ENCODE measurements around the gene PIP4P1. TPM values are rescaled to one million over a fixed set of nuclear protein-coding genes. Genes with fewer than 3 reads are reported as not detected.

PIP4P1 gene
- total RNA-seq, 1 donor from 2014 or later = 33.7 TPM

DNA sequence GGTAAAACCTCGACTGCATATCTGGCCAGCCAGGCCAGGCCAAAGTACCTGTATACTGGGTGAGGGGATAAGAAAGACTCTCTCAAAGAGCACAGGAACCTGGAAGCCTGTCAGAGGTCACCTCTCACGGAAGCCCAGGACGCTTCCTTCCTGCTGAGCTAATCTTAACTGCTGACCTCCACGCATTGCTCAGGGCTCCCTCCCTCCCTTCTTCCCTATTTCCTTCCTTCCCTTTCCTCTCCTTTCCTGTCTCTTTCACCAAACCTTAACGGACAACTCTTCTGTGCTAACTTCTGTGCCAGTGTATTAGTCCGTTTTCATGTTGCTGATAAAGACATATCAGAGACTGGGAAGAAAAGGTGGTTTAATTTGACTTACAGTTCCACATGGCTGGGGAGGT is 29.3 kb upstream of the PIP4P1 start:
- peak overlapping the region; percentile 60 for H3K27ac Mint-ChIP-seq
- DNase-seq (ENCODE audit: low spot score) = no peak
- H3K27me3 Mint-ChIP-seq (ENCODE audit: low read depth) = no peaks in the 10 kb centered on the region
- H3K9me3 Mint-ChIP-seq = no peaks in the 10 kb centered on the region
- no peaks in the 10 kb centered on the region for H3K36me3 Mint-ChIP-seq (ENCODE audit: low read depth)
- intact Hi-C loops (cut with micrococcal nuclease) = loop anchor here (2.0 kb wide), 1 partner anchor 14 kb away; no protein-coding TSS in a partner anchor
- peaks cover 64% of the 10 kb centered on the region for H3K4me1 Mint-ChIP-seq (ENCODE audit: low read depth)
- H3K4me3 Mint-ChIP-seq (ENCODE audit: low read depth) = no peak overlapping the region

DNA sequence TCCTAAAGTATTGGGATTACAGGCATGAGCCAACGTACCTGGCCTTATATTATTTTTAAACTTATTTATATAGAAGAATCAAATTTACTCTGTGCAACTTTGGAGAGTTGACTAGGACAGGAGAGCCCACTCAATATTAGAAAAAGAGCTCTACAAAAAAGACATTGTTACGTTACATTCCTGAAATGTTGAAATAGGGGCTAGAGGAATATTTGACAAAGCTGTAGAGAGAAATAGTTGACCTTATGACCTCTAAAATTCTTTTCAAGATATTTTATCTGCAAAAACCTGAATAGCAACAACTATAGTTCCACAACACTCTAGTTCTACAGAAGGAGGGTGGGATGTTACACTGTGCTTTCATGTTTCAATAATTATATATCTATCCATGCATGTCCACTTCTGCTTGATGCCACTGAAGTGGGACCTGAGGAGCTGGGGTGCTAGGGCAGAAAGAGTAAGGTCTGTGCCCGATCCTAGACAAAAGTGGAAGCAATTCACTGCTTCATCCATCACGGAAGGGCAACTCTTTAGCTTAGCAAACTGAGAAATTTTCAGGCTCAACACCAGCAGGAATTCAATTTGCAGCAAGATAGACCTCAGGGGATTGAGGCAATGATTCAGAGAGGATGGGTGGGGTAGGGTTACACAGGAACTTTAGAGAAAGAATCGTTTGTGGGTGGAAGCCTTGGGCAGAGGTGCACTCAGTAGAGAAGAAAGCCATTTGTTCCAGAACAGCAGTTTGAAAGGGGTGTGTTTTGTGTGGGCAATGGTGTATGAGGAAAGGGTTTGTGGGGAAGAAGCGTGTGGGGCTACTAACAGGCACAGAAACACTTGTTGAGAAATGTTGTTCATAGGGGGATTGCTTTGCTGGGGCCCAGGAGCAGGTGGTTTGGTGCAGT is 28.1 kb upstream of the PIP4P1 start:
- peak overlapping the region; percentile 62 for H3K27ac Mint-ChIP-seq
- no peak for DNase-seq (ENCODE audit: low spot score)
- intact Hi-C loops (cut with micrococcal nuclease) = no loop called here
- H3K27me3 Mint-ChIP-seq (ENCODE audit: low read depth) = no peaks in the 10 kb centered on the region
- peaks cover 57% of the 10 kb centered on the region for H3K4me1 Mint-ChIP-seq (ENCODE audit: low read depth)
- H3K9me3 Mint-ChIP-seq = no peaks in the 10 kb centered on the region
- peak overlapping the region; percentile 30 for H3K4me3 Mint-ChIP-seq (ENCODE audit: low read depth)
- no peaks in the 10 kb centered on the region for H3K36me3 Mint-ChIP-seq (ENCODE audit: low read depth)

DNA sequence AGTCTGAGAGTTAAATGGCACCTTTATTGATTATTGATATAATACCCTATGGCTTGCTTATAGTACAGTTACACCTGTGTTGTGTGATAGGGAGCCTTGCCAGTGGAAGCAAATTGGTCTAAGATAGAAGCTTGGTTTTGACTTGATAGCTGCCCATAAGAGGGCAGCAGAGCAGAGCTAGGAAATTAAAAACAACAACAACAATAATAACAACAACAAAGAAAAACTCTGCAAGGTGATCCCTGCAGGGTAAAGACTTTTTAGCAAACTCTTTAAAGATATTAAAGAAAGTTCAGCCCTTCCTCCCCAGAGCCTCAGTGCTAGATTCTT is 26.1 kb upstream of the PIP4P1 start:
- H3K36me3 Mint-ChIP-seq (ENCODE audit: low read depth) = no peaks in the 10 kb centered on the region
- peaks cover 48% of the 10 kb centered on the region for H3K4me1 Mint-ChIP-seq (ENCODE audit: low read depth)
- no peaks in the 10 kb centered on the region for H3K27me3 Mint-ChIP-seq (ENCODE audit: low read depth)
- no peak overlapping the region for H3K4me3 Mint-ChIP-seq (ENCODE audit: low read depth)
- no peak overlapping the region for H3K27ac Mint-ChIP-seq
- intact Hi-C loops (cut with micrococcal nuclease) = no loop called here
- H3K9me3 Mint-ChIP-seq = no peaks in the 10 kb centered on the region
- no peak for DNase-seq (ENCODE audit: low spot score)

DNA sequence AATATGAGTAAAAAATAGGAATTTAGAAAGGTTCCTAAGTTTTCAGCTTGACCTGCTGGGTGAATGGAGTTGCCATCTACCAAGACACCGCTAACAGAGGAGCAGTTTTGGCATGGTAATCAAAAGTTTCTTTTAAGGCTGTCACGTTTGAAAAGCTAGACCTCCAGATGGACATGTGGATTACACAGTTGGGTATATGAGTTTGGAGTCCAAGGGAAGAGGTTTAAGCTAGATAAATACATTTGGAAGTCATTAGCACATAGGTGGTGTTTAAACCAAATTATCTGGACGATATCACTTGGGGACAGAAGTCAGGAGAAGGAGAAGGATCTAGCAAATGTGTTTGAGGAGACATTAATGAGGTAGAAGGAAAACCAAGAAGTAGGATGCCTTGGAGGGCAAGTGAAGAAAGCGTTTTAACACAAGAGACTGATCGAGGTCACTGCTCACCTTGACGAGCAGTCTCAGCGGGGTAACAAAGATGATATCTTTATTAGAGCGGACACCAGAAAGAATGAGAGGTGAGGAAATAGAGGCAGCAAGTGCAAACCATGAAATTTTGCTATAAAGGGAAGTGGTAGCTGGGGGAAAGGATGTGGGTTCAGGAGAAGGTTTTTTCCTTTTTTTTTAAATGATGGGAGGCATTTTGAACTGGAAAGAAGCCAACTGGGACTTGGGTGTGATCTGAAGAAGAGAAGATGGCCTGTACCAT is 25.6 kb upstream of the PIP4P1 start:
- H3K27me3 Mint-ChIP-seq (ENCODE audit: low read depth) = no peaks in the 10 kb centered on the region
- intact Hi-C loops (cut with micrococcal nuclease) = no loop called here
- no peak for DNase-seq (ENCODE audit: low spot score)
- H3K27ac Mint-ChIP-seq = no peak overlapping the region
- peaks cover 45% of the 10 kb centered on the region for H3K4me1 Mint-ChIP-seq (ENCODE audit: low read depth)
- no peak overlapping the region for H3K4me3 Mint-ChIP-seq (ENCODE audit: low read depth)
- no peaks in the 10 kb centered on the region for H3K9me3 Mint-ChIP-seq
- H3K36me3 Mint-ChIP-seq (ENCODE audit: low read depth) = no peaks in the 10 kb centered on the region

DNA sequence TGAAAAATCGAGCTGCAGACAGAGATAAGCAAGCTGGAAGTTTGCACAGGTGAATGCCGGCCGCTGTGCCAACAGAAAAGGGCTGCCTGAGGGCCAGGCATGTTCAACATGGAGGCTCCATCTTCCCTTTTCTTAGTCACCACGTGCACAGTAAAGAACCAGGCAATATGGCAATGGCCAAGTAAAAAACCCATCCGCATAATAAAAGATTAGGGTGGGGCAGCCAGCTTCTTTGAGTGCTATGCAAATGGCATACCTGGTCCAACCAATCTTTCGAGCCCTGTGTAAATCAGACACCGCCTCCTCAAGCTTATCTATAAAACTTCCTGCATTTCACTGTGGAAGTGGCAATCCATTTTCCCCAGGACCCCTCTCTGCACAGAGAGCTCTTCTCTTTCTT is 24.7 kb upstream of the PIP4P1 start:
- H3K27ac Mint-ChIP-seq = no peak overlapping the region
- H3K27me3 Mint-ChIP-seq (ENCODE audit: low read depth) = no peaks in the 10 kb centered on the region
- peaks cover 38% of the 10 kb centered on the region for H3K4me1 Mint-ChIP-seq (ENCODE audit: low read depth)
- H3K36me3 Mint-ChIP-seq (ENCODE audit: low read depth) = no peaks in the 10 kb centered on the region
- no peak overlapping the region for H3K4me3 Mint-ChIP-seq (ENCODE audit: low read depth)
- intact Hi-C loops (cut with micrococcal nuclease) = no loop called here
- no peak for DNase-seq (ENCODE audit: low spot score)
- no peaks in the 10 kb centered on the region for H3K9me3 Mint-ChIP-seq

DNA sequence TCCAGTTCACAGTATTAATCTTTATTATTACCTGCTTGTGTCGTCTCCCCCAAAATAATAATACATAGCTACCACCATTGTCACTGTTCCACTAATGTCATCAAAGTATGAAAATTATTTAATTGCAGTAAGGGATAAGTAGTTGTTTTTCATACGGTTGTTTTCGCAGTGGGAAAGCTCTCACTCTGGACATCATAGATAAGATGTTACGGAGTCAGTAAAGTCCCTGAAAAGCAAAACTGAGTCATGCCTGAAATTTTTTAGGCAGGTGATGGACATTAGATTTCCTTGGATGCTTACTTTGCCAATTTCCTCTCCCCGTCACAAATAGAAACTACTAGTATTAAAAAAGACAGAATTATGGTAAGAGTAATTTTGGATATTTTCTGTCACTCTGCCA is 21.1 kb upstream of the PIP4P1 start:
- Mint-ChIP-seq H3K27ac (no peak overlapping the region), H3K36me3 (ENCODE audit: low read depth) (peaks cover 20% of the 10 kb centered on the region), H3K4me1 (ENCODE audit: low read depth) (peaks cover 15% of the 10 kb centered on the region), H3K4me3 (ENCODE audit: low read depth) (no peak overlapping the region), H3K9me3 (no peaks in the 10 kb centered on the region), H3K27me3 (ENCODE audit: low read depth) (no peaks in the 10 kb centered on the region)
- intact Hi-C loops (cut with micrococcal nuclease) = no loop called here
- DNase-seq (ENCODE audit: low spot score) = no peak

DNA sequence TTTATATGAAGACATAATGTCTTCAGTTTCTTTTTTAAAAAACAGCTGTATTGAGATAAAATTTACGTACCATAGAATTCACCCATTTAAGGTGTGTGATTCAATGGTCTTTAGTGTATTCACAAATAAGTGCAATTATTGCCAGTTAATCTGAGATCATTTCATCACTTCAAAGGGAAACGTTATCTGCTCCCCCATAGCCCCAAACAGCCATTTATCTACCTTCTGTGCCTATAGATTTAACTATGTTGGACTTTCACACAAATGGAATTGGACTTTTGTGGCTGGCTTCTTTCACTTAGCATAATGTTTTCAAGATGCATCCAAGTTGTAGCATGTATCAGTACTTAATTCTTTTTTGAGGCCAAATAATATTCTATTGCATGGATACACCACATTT is 17.7 kb upstream of the PIP4P1 start:
- intact Hi-C loops (cut with micrococcal nuclease) = no loop called here
- no peak for DNase-seq (ENCODE audit: low spot score)
- Mint-ChIP-seq H3K4me3 (ENCODE audit: low read depth) (no peak overlapping the region), H3K27me3 (ENCODE audit: low read depth) (no peaks in the 10 kb centered on the region), H3K4me1 (ENCODE audit: low read depth) (peaks cover 29% of the 10 kb centered on the region), H3K27ac (no peak overlapping the region), H3K9me3 (no peaks in the 10 kb centered on the region), H3K36me3 (ENCODE audit: low read depth) (peaks cover 55% of the 10 kb centered on the region)

DNA sequence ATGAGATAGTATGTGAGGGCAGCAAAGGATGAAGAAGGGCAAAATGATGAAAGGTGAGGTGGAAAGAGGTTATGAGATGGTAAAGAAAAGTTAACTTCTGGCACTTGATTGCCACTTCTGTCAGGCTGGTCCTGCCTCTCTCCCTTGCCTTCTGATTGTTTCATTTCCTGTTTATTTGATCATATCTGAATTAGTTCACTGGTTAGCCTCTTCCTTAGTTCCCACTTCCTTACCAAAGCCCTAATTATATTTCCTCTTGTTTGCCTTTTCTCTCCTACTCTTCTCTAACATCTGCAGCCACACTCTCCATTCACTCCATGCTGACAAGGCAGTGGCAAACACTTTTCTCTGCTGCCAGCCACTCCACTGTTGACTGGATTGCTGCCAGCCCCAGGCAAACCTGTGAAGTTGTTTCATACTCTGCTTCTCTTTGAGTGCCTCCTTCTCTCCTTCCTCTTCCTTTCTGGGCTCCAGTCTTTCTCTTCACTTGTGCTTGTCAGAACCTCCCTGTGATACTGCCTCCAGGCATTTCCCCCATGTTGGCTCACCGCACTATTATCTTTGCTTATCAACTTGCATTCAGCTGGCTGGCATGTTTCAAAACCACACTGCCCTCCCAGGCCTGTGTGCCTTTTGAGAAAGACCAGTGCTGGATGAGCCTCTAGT is 16.1 kb upstream of the PIP4P1 start:
- DNase-seq (ENCODE audit: low spot score) = no peak
- H3K27me3 Mint-ChIP-seq (ENCODE audit: low read depth) = no peaks in the 10 kb centered on the region
- H3K4me1 Mint-ChIP-seq (ENCODE audit: low read depth) = peaks cover 36% of the 10 kb centered on the region
- no peaks in the 10 kb centered on the region for H3K9me3 Mint-ChIP-seq
- H3K4me3 Mint-ChIP-seq (ENCODE audit: low read depth) = peak overlapping the region; percentile 51
- H3K36me3 Mint-ChIP-seq (ENCODE audit: low read depth) = peaks cover 68% of the 10 kb centered on the region
- intact Hi-C loops (cut with micrococcal nuclease) = loop anchor here (2.0 kb wide), 1 partner anchor 13 kb away; no protein-coding TSS in a partner anchor
- H3K27ac Mint-ChIP-seq = peak overlapping the region; percentile 72

DNA sequence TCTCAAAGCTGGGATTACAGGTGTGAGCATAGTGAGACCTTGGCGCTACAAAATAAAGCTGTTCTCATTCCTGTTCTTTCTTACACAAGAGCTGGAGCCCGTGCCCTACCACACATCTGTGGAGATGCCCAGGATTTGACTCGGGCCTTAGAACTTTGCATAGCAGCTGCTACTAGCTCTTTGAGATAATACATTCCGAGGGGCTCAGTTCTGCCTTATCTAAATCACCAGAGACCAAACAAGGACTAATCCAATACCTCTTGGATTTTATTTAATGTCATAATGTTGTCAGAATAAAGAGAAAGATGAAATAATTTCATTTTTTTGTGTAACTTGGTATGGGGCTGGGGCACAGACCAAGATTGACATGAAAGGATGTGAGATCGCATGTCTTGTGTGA is 15.5 kb upstream of the PIP4P1 start:
- H3K9me3 Mint-ChIP-seq = no peaks in the 10 kb centered on the region
- intact Hi-C loops (cut with micrococcal nuclease) = loop anchor here (2.0 kb wide), 1 partner anchor 14 kb away; no protein-coding TSS in a partner anchor
- H3K4me3 Mint-ChIP-seq (ENCODE audit: low read depth) = no peak overlapping the region
- H3K36me3 Mint-ChIP-seq (ENCODE audit: low read depth) = peaks cover 73% of the 10 kb centered on the region
- H3K27ac Mint-ChIP-seq = peak overlapping the region; percentile 72
- DNase-seq (ENCODE audit: low spot score) = no peak
- H3K27me3 Mint-ChIP-seq (ENCODE audit: low read depth) = no peaks in the 10 kb centered on the region
- H3K4me1 Mint-ChIP-seq (ENCODE audit: low read depth) = peaks cover 42% of the 10 kb centered on the region

DNA sequence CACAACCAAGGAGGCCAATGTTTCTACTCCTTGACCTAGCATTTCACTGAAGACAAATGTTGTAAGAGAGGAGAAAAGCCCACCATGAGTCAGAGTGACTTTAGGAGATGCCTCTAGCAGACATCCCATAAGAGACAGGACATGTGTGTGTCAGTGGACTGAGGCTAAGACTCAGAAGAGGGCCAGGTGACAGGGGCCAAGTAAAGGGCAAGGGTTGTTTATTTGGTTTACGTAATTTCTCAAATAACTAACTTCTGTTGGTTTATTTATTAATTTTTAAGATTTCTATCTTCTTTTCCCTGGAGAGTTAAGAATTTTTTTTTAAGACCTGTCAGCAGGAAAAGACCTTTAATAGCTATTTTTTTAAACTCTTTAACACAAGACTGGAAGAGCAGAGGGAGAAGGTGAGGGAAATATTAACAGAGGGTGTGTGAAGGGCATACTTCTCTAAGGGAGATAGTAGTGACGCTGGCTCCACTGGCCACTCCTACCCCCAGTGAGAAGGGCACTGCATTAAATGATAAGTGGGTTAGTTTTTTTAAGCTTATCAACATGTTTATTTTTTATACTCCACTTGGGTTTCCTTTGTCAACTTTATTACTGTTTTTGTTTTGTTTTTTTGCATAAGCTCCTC is 11.4 kb upstream of the PIP4P1 start:
- no peaks in the 10 kb centered on the region for H3K27me3 Mint-ChIP-seq (ENCODE audit: low read depth)
- H3K9me3 Mint-ChIP-seq = no peaks in the 10 kb centered on the region
- peaks cover 51% of the 10 kb centered on the region for H3K4me1 Mint-ChIP-seq (ENCODE audit: low read depth)
- H3K4me3 Mint-ChIP-seq (ENCODE audit: low read depth) = peak overlapping the region; percentile 65
- intact Hi-C loops (cut with micrococcal nuclease) = no loop called here
- no peak for DNase-seq (ENCODE audit: low spot score)
- peaks cover 66% of the 10 kb centered on the region for H3K36me3 Mint-ChIP-seq (ENCODE audit: low read depth)
- H3K27ac Mint-ChIP-seq = peak overlapping the region; percentile 8

DNA sequence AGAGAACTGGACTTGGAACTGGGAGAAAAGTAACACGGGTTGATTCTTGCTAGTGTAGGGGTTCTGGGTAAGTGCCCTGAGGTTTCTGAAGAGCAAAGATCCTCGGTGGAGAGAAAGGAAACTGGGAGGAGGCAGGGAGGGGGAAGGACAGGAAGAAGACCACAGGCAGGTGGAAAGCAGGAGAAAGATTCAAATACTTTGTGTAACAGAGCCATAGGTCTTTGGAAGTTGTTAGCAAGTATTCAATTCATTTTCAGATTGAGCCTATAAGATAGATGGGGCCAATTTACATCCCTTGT is 9.3 kb upstream of the PIP4P1 start:
- no peak for DNase-seq (ENCODE audit: low spot score)
- intact Hi-C loops (cut with micrococcal nuclease) = no loop called here
- H3K27me3 Mint-ChIP-seq (ENCODE audit: low read depth) = peaks cover 4% of the 10 kb centered on the region
- H3K4me1 Mint-ChIP-seq (ENCODE audit: low read depth) = peaks cover 37% of the 10 kb centered on the region
- H3K36me3 Mint-ChIP-seq (ENCODE audit: low read depth) = peaks cover 45% of the 10 kb centered on the region
- peak overlapping the region; percentile 94 for H3K4me3 Mint-ChIP-seq (ENCODE audit: low read depth)
- peak overlapping the region; percentile 96 for H3K27ac Mint-ChIP-seq
- H3K9me3 Mint-ChIP-seq = no peaks in the 10 kb centered on the region

DNA sequence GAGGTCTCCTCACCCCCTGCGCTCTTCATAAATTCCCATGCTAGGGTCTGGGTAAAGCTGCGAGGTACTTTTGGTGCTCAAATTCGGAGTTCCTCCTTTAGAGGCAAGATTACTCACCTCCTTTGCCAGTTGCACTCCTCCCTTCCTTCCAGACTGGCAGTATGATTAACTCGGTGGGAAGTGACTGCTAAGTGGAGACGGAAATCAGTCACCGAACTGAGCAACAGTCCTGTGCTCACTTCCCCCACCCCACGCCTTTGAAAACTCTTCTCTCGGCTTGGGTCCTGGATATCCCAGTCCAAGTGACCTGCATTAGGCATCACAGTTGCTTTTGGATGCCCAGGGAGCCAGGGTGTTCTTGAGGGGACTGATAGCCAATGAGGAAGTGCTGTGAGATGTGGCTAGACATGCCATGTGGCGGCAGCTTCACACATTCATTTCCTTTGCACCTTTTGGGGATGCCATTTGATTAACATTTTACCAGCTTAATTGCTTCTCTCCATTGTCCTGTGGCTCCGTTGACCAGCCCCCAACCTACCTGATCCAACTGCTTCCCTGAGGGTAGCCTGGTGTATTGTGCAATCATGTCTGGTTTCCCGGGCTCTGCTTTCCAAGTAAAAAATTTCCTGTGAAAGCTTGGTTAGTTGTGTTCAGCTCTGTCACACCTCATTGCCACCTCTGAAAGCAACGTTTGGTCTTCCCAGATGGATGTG is 8.8 kb upstream of the PIP4P1 start:
- intact Hi-C loops (cut with micrococcal nuclease) = loop anchor here (1.0 to 2.0 kb wide), 4 partner anchors 9 to 139 kb away; partner anchors contain the start of genes APEX1, PARP2 and PIP4P1
- peak overlapping the region; percentile 94 for H3K4me3 Mint-ChIP-seq (ENCODE audit: low read depth)
- peak; percentile 40 for DNase-seq (ENCODE audit: low spot score)
- peak overlapping the region; percentile 96 for H3K27ac Mint-ChIP-seq
- H3K36me3 Mint-ChIP-seq (ENCODE audit: low read depth) = peaks cover 40% of the 10 kb centered on the region
- peaks cover 4% of the 10 kb centered on the region for H3K27me3 Mint-ChIP-seq (ENCODE audit: low read depth)
- peaks cover 36% of the 10 kb centered on the region for H3K4me1 Mint-ChIP-seq (ENCODE audit: low read depth)
- H3K9me3 Mint-ChIP-seq = no peaks in the 10 kb centered on the region

Measured in activated T-helper 2 cell treated with anti-CD3 and anti-CD28 coated beads, Interferon-gamma antibody, Interleukin-2, Interleukin-4, amounts not matched to agents 10 μg/mL and 5 μg/mL and 100 μg/mL, durations not matched to agents 14 hours and 24 hours and 36 hours (primary cell).